Coronary artery (tissue), 2 donors: ENCODE measurements around the gene BBS9.
A peak's percentile ranks its signal among the peaks of the same experiment; 100 is the strongest.

Experiments used
- DNase-seq: peaks from one replicate; pipeline ENCODE4 v3.0.0-alpha.2; 2017; ENCODE audit warnings: low spot score
- H3K27ac ChIP-seq, 2 donors: fragments of 200-600 bp; sonication (generic); one replicate each; pipeline ENCODE4 v1.5.1; 2016 to 2019
- H3K4me3 ChIP-seq: fragments of 200-600 bp; sonication (generic); 2 replicates; pipeline ENCODE4 v1.5.1; 2016; ENCODE audit warnings: mild to moderate bottlenecking, moderate library complexity
- TF ChIP-seq, protein P1 (sequence below): fragments of 200-600 bp; sonication (generic); IDR thresholded peaks from one replicate; pipeline ENCODE4 v1.5.1; 2019; ENCODE audit warnings: antibody characterized with exemption

The BBS9 gene

DNA sequence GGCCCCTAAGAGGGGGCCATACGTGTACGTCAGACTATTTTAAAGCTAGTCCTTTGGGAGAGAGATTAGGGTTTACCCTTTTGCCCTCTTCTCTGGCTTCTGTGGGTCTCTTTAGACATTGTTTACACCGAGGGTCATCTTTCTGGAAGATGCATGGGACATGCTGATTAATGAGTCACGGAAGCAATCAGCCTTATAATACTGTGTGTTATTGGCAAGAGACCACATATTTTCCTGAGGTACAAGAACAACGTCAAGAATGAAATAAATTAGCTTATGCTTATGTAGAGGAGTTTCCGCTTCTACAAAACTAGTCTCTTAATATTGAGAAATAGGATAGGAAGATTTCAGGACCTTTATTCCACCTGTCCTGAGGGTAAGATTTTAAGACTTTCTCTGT, 327.7 kb downstream of the BBS9 start:
- no peak for DNase-seq
- TF ChIP-seq, protein P1, sequence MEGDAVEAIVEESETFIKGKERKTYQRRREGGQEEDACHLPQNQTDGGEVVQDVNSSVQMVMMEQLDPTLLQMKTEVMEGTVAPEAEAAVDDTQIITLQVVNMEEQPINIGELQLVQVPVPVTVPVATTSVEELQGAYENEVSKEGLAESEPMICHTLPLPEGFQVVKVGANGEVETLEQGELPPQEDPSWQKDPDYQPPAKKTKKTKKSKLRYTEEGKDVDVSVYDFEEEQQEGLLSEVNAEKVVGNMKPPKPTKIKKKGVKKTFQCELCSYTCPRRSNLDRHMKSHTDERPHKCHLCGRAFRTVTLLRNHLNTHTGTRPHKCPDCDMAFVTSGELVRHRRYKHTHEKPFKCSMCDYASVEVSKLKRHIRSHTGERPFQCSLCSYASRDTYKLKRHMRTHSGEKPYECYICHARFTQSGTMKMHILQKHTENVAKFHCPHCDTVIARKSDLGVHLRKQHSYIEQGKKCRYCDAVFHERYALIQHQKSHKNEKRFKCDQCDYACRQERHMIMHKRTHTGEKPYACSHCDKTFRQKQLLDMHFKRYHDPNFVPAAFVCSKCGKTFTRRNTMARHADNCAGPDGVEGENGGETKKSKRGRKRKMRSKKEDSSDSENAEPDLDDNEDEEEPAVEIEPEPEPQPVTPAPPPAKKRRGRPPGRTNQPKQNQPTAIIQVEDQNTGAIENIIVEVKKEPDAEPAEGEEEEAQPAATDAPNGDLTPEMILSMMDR: no peak
- Histone ChIP-seq H3K4me3 (no peak overlapping the region), H3K27ac (no peak overlapping the region)

DNA sequence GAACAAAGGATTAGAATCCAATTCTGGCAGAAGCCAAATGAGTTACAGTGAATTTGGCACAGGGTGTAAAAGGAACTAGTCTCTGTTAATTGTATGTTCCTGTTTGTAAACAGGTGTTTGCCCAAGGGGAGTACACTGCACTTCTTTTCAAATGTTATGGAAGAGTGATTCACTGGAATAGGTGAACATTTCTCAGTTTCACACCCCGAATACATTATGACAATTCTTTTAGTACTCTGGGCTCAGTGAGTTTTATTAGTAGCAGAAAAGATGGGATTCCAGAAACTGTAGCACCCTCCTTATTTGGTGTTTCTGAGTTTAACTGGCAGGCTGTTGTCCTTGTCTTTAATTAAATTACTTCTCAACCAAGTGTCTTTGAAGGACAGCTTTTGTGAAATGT, 329.2 kb downstream of the BBS9 start:
- TF ChIP-seq, protein P1: no peak
- H3K27ac ChIP-seq: no peak overlapping the region
- no peak for DNase-seq

DNA sequence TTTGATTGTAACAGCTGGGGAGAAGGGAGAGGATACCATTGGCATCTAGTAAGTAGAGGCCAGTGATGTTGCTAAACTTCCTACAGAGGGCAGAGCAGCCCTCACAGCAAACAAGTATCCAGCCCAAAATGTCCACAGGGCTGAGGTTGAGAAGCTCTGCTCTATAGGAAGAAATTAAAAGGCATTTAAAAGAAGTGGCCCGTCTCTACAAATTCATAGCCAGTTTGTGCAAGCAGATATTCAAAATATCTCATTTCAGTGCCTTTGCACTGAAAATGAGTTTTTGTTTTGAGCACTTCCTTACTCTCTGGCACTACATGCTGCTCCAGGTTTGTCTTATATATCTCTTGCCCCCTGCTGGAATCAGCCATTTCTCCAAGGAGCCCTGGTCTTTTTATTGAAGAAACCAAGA, 330.0 kb downstream of the BBS9 start:
- no peak overlapping the region for H3K27ac ChIP-seq
- H3K4me3 ChIP-seq: no peak overlapping the region
- TF ChIP-seq, protein P1: peak; percentile 17
- DNase-seq: no peak

More for the DNA sequence above, 329.2 kb downstream of the BBS9 start:
- no peak overlapping the region for H3K4me3 ChIP-seq

DNA sequence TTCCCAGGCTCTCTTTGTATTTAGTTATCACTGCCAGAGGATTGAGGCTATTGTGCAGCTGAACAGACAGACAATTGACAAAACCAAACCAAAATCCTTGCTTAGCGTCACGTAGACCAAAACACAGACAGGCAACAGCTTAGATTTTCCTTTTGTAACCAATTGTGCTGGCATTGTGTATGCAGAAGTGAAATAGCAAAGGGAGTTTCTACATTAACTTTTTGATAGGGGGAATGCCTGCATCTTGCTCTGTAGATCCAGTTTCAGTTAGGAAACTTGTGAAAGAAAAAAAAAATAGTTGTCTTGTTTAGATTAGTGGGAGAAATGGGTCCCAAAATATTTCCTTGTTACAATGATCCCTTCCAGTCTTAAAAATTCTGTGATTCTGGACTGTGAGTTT, 333.8 kb downstream of the BBS9 start:
- no peak for DNase-seq
- no peak overlapping the region for H3K4me3 ChIP-seq
- H3K27ac ChIP-seq: no peak overlapping the region
- TF ChIP-seq, protein P1: no peak

DNA sequence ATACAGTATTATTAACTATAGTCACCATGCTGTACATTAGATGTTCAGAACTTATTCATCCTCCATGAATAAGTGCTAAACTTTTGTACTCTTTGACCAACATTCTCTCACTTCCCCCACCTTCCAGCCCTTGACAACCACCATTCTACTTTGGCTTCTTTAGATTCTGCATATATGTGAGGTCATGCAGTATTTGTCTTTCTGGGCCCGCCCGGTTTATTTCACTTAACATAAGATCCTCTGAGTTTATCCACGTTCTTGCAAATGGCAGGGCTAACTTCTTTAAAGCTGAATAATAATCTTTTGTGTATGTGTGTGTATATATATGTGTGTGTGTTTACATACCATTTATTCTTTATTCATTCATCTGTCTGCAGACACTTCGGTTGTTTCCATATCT, 336.8 kb downstream of the BBS9 start:
- no peak overlapping the region for H3K4me3 ChIP-seq
- no peak overlapping the region for H3K27ac ChIP-seq
- TF ChIP-seq, protein P1: no peak
- DNase-seq: no peak

DNA sequence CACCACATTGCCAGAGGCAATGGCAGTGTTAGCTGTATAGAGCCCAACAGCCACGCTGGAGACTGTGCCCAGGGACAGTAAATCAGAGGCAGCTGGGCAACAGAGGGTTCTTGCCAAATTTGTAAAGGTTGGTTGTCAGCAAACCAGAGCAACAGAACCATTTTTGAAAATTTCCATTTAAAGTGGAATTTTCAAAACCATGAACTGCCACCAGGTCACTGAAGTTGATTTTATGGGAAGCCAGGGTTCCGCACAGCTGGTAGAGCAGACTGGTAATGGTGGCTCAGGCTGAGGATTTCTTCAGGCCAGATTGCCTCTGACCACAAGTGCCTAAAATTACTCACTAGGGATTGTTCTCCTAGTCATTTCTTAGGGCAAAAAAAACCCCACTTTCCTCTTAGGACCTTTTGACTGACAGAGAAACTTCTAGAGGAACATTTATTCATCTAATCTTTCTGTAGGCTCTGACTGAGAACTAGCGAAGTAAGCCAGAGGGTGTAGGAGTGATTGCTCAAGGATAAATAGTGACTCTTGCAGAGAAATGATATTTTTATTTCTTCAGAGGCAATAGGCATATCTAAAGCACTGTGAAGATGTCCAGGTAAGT, 342.4 kb downstream of the BBS9 start:
- TF ChIP-seq, protein P1: no peak
- no peak for DNase-seq
- Histone ChIP-seq H3K27ac (no peak overlapping the region), H3K4me3 (no peak overlapping the region)

DNA sequence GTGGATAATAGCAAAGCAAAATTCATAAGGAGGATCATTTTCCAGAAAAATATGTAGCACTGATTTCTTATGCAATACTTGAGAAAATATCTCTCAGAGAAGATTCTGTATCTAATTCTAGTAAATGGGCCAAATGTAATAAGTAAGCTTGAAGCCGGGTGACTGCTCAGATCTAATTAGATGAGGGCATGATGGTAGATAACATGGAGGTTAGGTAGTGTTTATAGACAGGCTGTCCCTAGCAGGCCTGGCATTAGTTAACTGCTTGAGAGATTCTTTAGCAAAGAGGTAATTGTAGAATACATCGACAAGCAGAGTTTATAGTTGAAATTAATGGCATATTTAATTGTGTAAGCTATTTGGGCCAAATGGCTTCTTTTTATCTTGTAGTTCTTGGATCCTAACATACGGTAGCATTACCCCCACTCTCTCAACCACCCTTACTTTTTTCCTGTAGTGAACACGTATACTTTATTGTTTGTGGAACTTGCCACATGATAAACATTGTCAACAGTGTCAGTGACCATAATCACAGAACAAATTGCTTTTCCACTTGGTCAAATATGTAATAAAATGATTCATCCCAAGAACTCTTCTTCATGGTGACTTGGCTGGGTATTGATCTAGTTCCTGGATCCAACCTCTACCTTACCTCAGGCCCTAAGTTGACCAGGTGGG, 343.1 kb downstream of the BBS9 start:
- Histone ChIP-seq H3K27ac (no peak overlapping the region), H3K4me3 (no peak overlapping the region)
- TF ChIP-seq, protein P1: no peak
- DNase-seq: no peak
